Upper lobe of left lung (tissue), 6 donors: ENCODE measurements around the gene B4GALT1. TPM values are rescaled to one million over a fixed set of nuclear protein-coding genes. Genes with fewer than 3 reads are reported as not detected.

Experiments used
- ATAC-seq, 2 donors: fragments of 200-7000 bp; cut with Tn5 transposase; one replicate each; pipeline ENCODE4 v1.9.1; 2022; ENCODE audit warnings: mild to moderate bottlenecking in 2 of 2, moderate library complexity in 2 of 2; ENCODE audit not compliant: low FRiP score in 2 of 2
- DNase-seq, 2 donors: peaks; one replicate each; pipeline ENCODE4 v3.0.0-alpha.2; 2019 to 2020
- H3K27ac ChIP-seq, 4 donors: fragments of 200-600 bp; sonication (generic); one replicate each; pipeline ENCODE4 v1.5.1; 2016 to 2019
- H3K27me3 ChIP-seq, 4 donors: fragments of 200-600 bp; sonication (generic); one replicate each; pipeline ENCODE4 v1.5.1; 2017 to 2019
- H3K36me3 ChIP-seq, 4 donors: fragments of 200-600 bp; sonication (generic); one replicate each; pipeline ENCODE4 v1.5.1; 2016 to 2019
- H3K4me1 ChIP-seq, 4 donors: fragments of 200-600 bp; sonication (generic); one replicate each; pipeline ENCODE4 v1.5.1; 2018 to 2019
- H3K4me3 ChIP-seq, 4 donors: fragments of 200-600 bp; sonication (generic); one replicate each; pipeline ENCODE4 v1.5.1; 2017 to 2019; ENCODE audit warnings: mild to moderate bottlenecking in 2 of 4, moderate library complexity in 1 of 4
- H3K9me3 ChIP-seq, 4 donors: fragments of 200-600 bp; sonication (generic); one replicate each; pipeline ENCODE4 v1.5.1; 2018 to 2019
- CTCF ChIP-seq, 6 experiments: fragments of 450-650 bp in 4 of 6; fragments of 200-600 bp in 2 of 6; sonication (generic) in 2 of 6; IDR thresholded peaks; one replicate each; pipeline ENCODE4 v1.5.1; 2016 to 2019; ENCODE audit warnings: antibody characterized with exemption in 6 of 6
- EP300 ChIP-seq, 4 donors: sonication (generic); formaldehyde crosslinking; IDR thresholded peaks; one replicate each; pipeline ENCODE4 v1.5.1; 2017; ENCODE audit warnings: antibody characterized with exemption in 4 of 4, control low read depth in 2 of 4
- POLR2A ChIP-seq, 4 donors: fragments of 450-650 bp; IDR thresholded peaks; one replicate each; pipeline ENCODE4 v1.5.1; 2016 to 2017; ENCODE audit warnings: antibody characterized with exemption in 4 of 4, mild to moderate bottlenecking in 2 of 4
- POLR2AphosphoS5 ChIP-seq, 2 donors: sonication (generic); formaldehyde crosslinking; IDR thresholded peaks; one replicate each; pipeline ENCODE4 v1.5.1; 2017; ENCODE audit warnings: antibody characterized with exemption in 2 of 2
- WGBS, 2 donors: methylation state at CpG; one replicate each; pipeline ENCODE4 v1.1.5; 2017 to 2018; 5-methylcytosine and 5-hydroxymethylcytosine counted together
- total RNA-seq, 6 donors: library from RNA; depleted of rRNA in 4 of 6; stranded (reverse); fragments of >200 nt in 4 of 6; gene quantifications; one replicate each; pipeline versions ENCODE4 v1.1.0 to v1.2.1, GENCODE V29; 2016 to 2021
- donor health status: DM: no; HTN: no; CAD: no; lungs with moderate emphysema.
- donor health status: DM: no; HTN: yes; CAD: no; lungs with severe emphysema.

The B4GALT1 gene
- total RNA-seq, 6 donors from 2014 or later = 26.2 to 83.3 (median 70.8) TPM

- Histone ChIP-seq H3K9me3 (no peaks in the 10 kb centered on the region), H3K36me3 (no peaks in the 10 kb centered on the region), H3K27ac (peak overlapping the region; percentile 7 to 48 (median 28)), H3K27me3 (no peaks in the 10 kb centered on the region), H3K4me3 (no peak overlapping the region), H3K4me1 (peaks cover 18 to 25% (median 19%) of the 10 kb centered on the region in 4 donors)
- ATAC-seq (no peak), DNase-seq (no peak)
- WGBS, 2 donors = 76 to 82% methylated on average over 8 of the region's 8 CpGs
- TF ChIP-seq POLR2A (IDR thresholded peaks at IDR 0.05) = no peak
- no peak for TF ChIP-seq CTCF (IDR thresholded peaks at IDR 0.05)
- TF ChIP-seq EP300 (IDR thresholded peaks at IDR 0.05) = no peak
- TF ChIP-seq POLR2AphosphoS5 (IDR thresholded peaks at IDR 0.05) = no peak
Observed at GRCh38 chr9:33172256-33173238, 5.4 kb upstream of the B4GALT1 start.

DNA sequence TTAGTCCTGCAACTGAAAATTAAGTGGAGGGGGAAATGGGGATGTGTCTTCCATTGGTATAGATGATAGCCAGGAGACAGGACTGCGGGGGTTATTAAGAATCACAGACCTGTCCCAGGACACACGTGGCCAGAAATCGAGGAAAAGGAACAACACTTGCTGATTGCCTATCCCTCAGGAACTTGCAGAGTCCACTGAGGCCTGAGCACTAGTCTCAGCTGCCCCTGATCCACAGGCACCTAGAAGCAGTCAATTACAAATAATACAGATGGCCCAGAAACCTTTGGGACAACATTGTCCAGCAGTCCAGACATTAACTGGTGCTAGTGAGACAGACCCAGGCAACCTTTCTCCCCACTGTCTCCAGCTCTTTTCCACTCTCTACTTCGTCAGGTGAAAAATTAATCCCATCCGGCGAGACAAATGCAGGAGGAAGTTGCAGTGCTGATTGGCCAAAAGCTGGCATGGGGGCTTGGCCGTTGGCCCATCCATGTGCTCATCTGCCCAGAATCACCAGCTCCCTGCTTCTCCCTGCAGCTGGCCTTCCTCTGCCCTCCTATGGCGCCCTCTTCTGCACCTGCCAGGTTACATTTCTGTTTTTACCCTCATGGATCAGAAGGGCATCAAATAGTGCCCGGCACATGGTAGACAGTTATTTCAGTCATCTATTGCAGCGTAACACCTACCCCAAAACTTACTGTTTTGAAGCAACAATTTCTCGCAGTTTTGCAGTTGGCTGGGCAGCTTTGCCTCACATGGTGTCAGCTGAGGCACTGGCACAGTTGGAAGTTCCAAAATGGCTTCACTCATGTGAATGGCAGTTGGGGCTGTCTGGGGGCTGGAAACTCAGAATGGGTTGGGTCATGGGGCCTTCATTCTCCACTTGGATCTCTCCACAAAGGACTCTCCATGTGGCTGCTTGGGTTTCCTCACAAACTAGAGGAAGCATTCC is 3.6 kb upstream of the B4GALT1 start:
- no peaks in the 10 kb centered on the region for H3K27me3 ChIP-seq
- no peak for ATAC-seq
- TF ChIP-seq POLR2AphosphoS5 (IDR thresholded peaks at IDR 0.05) (peak in 1 of 2 donors; percentile 19), CTCF (IDR thresholded peaks at IDR 0.05) (peak in 5 of 6 experiments; percentile 29 to 70 (median 40)), EP300 (IDR thresholded peaks at IDR 0.05) (no peak)
- 46 to 53% methylated on average over 11 of the region's 11 CpGs for WGBS, 2 donors
- H3K4me3 ChIP-seq = no peak overlapping the region
- peak in 1 of 2 donors; percentile 70 for DNase-seq
- peaks cover 19 to 26% (median 21%) of the 10 kb centered on the region in 4 donors for H3K4me1 ChIP-seq
- peak overlapping the region in 3 of 4 donors; percentile 7 to 46 (median 45) for H3K27ac ChIP-seq
- H3K9me3 ChIP-seq = no peaks in the 10 kb centered on the region
- H3K36me3 ChIP-seq = no peaks in the 10 kb centered on the region

DNA sequence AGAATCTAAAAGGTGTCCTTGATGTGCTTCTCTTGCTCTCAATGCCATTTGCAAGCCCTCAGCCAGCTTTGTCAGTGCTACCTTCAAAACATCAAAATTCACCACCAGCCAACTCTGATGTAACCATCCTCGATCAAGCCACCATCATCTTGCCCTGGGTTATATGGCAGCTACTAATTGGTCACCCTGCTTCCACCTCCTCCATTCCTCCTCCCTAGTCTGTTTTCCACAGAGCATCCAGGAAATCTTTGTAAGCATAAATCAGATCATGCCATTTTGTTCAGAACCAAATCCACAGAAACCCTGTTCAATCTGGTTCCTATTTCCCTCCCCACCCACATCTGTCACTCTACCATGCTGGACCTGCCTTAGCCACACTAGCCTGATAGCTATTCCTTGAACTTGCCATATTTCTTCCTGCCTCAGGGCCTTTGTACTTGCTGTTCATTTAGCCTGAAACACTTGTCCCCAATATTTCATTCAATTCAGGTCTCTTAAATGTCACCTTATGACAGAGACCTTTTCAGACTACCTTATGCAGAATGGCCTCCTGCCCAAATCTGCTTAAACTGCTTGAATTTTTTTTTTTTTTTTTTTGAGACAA is 1.9 kb upstream of the B4GALT1 start:
- H3K27me3 ChIP-seq = no peaks in the 10 kb centered on the region
- TF ChIP-seq EP300 (IDR thresholded peaks at IDR 0.05) (no peak), CTCF (IDR thresholded peaks at IDR 0.05) (no peak)
- H3K36me3 ChIP-seq = no peaks in the 10 kb centered on the region
- ATAC-seq (no peak), DNase-seq (no peak)
- H3K4me1 ChIP-seq = peaks cover 24 to 39% (median 35%) of the 10 kb centered on the region in 4 donors
- peak overlapping the region; percentile 97 to 99 (median 98) for H3K27ac ChIP-seq
- no peak overlapping the region for H3K4me3 ChIP-seq
- no peaks in the 10 kb centered on the region for H3K9me3 ChIP-seq
- 83 to 84% methylated on average over 1 of the region's 1 CpG for WGBS, 2 donors

DNA sequence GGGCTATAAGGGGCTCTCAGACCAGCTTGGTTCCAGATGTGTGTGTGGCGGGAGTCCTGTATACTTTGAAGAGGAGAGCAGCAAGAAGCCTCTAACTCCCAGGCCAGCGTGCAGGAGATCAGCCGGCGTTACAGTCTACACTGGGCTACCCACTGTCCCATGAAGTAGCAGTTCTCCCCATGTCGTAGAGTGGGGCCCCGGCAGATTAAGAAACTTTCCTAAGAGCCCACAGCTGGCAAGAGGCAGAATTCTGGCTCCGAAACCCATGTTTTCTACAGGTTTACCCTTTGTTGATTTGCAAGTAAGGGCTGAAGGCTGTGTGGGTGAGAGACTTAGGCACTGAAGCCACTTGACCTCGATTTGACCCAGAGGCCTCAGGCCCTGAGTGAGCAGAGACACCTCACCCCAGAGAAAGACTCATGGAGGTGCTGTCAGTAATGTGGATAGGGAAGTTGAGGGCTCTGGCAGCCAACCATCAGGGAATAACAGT is 881 bp upstream of the B4GALT1 start:
- Histone ChIP-seq H3K27ac (peak overlapping the region; percentile 97 to 99 (median 98)), H3K4me1 (peaks cover 34 to 49% (median 45%) of the 10 kb centered on the region in 4 donors), H3K27me3 (no peaks in the 10 kb centered on the region), H3K9me3 (no peaks in the 10 kb centered on the region), H3K4me3 (peak overlapping the region; percentile 20 to 92 (median 73)), H3K36me3 (no peaks in the 10 kb centered on the region)
- no peak for TF ChIP-seq POLR2A (IDR thresholded peaks at IDR 0.05)
- peak in 1 of 6 experiments; percentile 1 for TF ChIP-seq CTCF (IDR thresholded peaks at IDR 0.05)
- DNase-seq = peak in 1 of 2 donors; percentile 55
- ATAC-seq = no peak
- 25 to 28% methylated on average over 3 to 7 of the region's 8 CpGs for WGBS, 2 donors
